ENCODE results near the gene KRT82.

Gene KRT82

DNA sequence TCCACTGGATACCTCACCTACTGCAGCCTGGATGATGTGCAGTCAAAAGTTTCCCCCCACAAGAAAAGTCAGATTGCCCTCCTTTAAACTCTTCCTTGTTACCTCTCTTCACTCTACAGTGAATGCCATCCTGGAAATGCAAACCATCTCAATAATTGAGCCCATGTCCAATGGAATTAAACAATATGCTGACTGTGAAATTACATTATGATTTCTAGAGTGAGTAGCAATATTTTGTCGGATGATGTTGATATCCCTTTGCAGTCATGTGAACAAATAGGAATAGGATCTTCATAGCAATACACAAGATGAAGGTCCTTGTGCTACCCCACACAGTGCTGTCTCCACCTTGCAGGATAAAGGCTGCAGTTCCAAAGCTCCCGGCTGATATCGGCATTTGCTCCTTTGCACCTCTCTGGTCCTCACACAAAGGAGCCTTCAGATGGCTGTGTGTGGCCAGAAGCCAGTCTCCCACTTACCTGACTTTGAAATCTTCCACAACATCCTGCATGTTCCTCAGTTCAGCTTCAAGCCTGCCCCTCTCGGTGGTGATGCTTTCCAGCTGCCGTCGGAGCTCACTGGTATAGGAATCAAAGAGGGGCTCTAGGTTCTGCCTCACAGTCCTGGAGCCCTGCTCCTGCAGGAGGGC is 26.5 kb upstream of the KRT82 start:
- no peaks in the 10 kb centered on the region for H3K4me1 ChIP-seq (ENCODE audit: insufficient read depth, low read length)
- H3K4me3 ChIP-seq (ENCODE audit: low read length) = no peak overlapping the region
- no peaks in the 10 kb centered on the region for H3K9me3 ChIP-seq (ENCODE audit: low read length)
- H2AFZ ChIP-seq (ENCODE audit: low read depth, low read length) = no peak overlapping the region
- no peaks in the 10 kb centered on the region for H3K27me3 ChIP-seq (ENCODE audit: insufficient read depth, low read length)
- no peaks in the 10 kb centered on the region for H3K36me3 ChIP-seq (ENCODE audit: insufficient read depth, low read length)

DNA sequence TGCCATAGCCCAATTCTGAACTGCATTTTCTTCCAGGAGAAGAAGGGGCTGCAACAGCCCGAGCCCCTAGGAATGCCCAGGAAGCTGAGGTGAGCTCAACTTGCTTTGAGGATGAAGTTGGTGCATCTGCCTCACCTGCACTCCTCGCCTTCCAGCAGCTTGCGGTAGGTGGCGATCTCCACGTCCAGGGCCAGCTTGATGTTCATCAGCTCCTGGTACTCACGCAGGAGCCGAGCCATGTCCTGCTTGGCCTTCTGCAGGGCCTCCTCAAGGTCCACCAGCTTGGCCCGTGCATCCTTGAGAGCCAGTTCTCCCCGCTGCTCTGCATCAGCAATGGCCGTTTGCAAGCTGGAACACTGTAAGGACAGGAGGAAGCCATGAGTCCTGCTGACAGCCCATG is 22.0 kb upstream of the KRT82 start:
- Histone ChIP-seq H2AFZ (ENCODE audit: low read depth, low read length) (no peak overlapping the region), H3K36me3 (ENCODE audit: insufficient read depth, low read length) (no peaks in the 10 kb centered on the region), H3K4me1 (ENCODE audit: insufficient read depth, low read length) (no peaks in the 10 kb centered on the region), H3K4me3 (ENCODE audit: low read length) (no peak overlapping the region), H3K9me3 (ENCODE audit: low read length) (no peaks in the 10 kb centered on the region), H3K27me3 (ENCODE audit: insufficient read depth, low read length) (peaks cover 2% of the 10 kb centered on the region)

DNA sequence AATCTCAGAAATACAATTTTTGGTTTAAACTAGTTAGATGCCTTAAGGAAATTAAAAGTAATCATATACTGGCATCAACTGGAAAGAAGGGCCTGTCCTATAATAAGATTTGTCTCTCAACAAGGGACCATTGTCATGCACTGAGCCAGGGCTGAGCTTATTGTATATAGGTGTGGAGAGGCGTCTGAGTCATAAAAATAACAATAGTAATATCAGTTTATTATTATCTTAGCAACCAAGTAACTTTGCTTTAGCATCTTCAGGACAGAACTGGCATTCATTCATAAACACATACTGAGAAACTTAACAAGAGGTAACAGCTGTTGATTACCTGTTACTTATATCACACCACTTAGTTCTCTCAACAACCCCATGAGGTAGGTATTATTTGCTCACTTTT is 20.9 kb upstream of the KRT82 start:
- H3K4me3 ChIP-seq (ENCODE audit: low read length) = no peak overlapping the region
- no peaks in the 10 kb centered on the region for H3K9me3 ChIP-seq (ENCODE audit: low read length)
- no peaks in the 10 kb centered on the region for H3K4me1 ChIP-seq (ENCODE audit: insufficient read depth, low read length)
- peaks cover 9% of the 10 kb centered on the region for H3K27me3 ChIP-seq (ENCODE audit: insufficient read depth, low read length)
- H3K36me3 ChIP-seq (ENCODE audit: insufficient read depth, low read length) = no peaks in the 10 kb centered on the region
- no peak overlapping the region for H2AFZ ChIP-seq (ENCODE audit: low read depth, low read length)

DNA sequence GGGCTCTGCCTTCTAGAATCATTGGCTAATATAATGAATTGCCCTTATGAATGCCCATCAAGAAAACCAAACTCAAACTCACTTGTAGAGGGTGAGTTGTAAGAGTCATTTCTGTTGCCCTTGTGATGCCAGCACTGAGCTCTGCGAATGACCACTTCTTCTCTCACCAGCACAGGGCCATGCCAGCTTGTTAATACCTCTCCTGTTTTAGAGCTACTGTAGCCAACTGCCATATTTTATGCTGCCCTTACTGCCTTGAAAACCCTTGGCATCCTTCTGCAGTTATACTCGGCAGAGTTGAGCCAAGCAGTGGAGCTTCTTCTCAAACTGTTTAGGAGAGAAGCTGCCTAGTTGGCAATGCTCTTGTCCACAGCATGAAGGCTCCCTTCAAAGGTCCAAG is 19.9 kb upstream of the KRT82 start:
- H3K36me3 ChIP-seq (ENCODE audit: insufficient read depth, low read length) = no peaks in the 10 kb centered on the region
- H2AFZ ChIP-seq (ENCODE audit: low read depth, low read length) = no peak overlapping the region
- H3K27me3 ChIP-seq (ENCODE audit: insufficient read depth, low read length) = peaks cover 9% of the 10 kb centered on the region
- no peaks in the 10 kb centered on the region for H3K4me1 ChIP-seq (ENCODE audit: insufficient read depth, low read length)
- no peak overlapping the region for H3K4me3 ChIP-seq (ENCODE audit: low read length)
- H3K9me3 ChIP-seq (ENCODE audit: low read length) = no peaks in the 10 kb centered on the region

DNA sequence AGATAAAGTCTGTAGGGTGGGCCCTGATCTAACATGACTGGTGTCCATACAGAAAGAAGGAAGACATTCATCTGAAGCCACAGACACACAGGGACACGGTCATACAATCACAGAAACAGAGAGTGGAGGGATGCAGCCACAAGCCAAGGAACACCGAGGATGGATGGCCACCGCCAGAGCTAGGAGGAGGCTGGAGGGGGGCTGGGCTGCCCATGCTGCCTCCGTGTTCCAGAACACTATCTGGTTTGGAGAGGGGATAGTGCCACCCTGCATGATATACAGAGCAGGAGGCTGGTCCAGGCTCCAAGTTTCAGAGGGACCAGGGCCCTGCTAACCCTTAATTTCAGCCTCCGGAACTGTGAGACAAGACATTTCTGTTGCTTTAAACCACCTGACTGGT is 19.3 kb upstream of the KRT82 start:
- no peak overlapping the region for H2AFZ ChIP-seq (ENCODE audit: low read depth, low read length)
- H3K9me3 ChIP-seq (ENCODE audit: low read length) = no peaks in the 10 kb centered on the region
- no peak overlapping the region for H3K4me3 ChIP-seq (ENCODE audit: low read length)
- no peaks in the 10 kb centered on the region for H3K4me1 ChIP-seq (ENCODE audit: insufficient read depth, low read length)
- H3K36me3 ChIP-seq (ENCODE audit: insufficient read depth, low read length) = no peaks in the 10 kb centered on the region
- peaks cover 9% of the 10 kb centered on the region for H3K27me3 ChIP-seq (ENCODE audit: insufficient read depth, low read length)

DNA sequence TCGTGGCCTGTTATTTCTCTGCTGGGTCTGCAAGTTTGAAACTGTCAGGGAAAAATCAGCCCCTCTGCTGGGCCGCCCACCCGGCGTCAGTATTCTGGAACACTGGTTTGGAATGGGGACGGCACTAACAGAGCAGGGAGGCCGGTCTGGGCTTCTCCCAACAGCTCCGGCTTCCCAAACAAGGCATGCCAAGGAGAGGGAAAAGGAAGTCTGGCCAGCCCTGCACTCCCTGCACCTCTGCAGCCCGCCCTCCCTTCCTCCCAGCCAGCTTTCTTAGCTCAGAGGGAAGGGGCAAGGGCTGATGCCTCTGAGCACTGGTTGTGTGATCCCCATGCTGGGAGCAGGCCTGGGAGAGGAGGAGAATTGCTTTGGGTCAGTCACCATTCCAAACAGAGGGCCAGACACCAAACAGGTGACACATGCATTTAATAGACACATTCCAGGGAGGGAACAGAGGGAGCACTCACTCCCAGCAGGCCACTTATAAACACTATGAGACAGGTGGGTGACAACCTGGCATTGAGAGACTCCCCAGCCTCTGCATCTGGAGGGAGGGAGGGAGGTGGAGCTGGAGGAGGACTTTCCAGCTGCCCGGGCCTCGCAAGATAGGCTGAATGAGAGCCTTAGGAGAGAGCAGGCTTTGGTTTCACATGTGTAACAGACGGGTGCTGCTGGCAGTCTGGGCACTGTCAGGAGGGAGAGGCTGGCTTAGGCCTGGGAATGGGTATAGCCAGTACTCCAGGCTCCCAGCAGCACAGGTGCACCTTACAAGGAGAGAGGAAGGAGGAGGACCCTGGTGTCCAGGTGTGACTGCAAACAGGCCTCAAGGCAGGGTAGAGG is 17.7 kb upstream of the KRT82 start:
- H3K4me3 ChIP-seq (ENCODE audit: low read length) = no peak overlapping the region
- no peaks in the 10 kb centered on the region for H3K9me3 ChIP-seq (ENCODE audit: low read length)
- no peaks in the 10 kb centered on the region for H3K4me1 ChIP-seq (ENCODE audit: insufficient read depth, low read length)
- peaks cover 9% of the 10 kb centered on the region for H3K27me3 ChIP-seq (ENCODE audit: insufficient read depth, low read length)
- no peak overlapping the region for H2AFZ ChIP-seq (ENCODE audit: low read depth, low read length)
- no peaks in the 10 kb centered on the region for H3K36me3 ChIP-seq (ENCODE audit: insufficient read depth, low read length)

DNA sequence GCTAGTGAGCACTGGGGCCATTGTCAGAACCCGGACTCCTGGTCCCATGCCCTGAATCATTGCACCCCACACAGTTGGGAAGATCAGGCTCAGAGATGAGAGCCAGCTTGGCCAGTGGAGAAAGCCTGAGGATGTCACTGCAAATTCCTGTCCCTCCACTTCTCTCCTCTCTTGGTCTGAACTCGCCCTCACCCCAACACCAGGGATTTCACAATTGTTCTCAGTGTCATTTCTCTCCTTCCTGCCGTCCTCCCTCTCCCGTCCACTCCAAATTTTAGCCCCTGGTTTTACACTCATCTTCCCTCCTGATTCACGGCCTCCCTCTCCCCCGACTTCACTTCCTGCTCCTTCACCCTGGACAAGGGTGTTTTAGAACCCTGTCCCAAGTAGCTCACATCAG is 16.9 kb upstream of the KRT82 start:
- Histone ChIP-seq H3K4me3 (ENCODE audit: low read length) (no peak overlapping the region), H2AFZ (ENCODE audit: low read depth, low read length) (no peak overlapping the region), H3K9me3 (ENCODE audit: low read length) (no peaks in the 10 kb centered on the region), H3K4me1 (ENCODE audit: insufficient read depth, low read length) (no peaks in the 10 kb centered on the region), H3K27me3 (ENCODE audit: insufficient read depth, low read length) (peaks cover 9% of the 10 kb centered on the region), H3K36me3 (ENCODE audit: insufficient read depth, low read length) (no peaks in the 10 kb centered on the region)

DNA sequence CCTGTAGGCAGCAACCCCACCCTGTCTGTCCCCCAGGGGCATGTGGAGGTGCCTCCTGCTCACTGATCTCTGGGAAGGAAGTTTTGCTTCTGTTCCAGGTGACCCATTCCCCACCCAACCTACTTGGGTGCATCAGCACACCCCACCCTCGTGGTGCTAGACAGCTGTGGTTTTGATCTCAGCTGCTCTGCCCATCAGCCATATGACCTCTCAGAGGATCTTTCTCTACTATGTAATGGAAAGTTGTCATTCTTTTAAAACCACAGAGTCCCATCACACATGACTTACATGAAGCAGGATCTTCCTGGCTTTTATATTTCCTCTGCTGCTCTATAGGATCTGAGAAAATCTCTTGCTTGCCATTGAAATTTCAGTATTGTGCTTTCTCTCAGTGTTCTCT is 13.5 kb upstream of the KRT82 start:
- no peak overlapping the region for H3K4me3 ChIP-seq (ENCODE audit: low read length)
- H3K36me3 ChIP-seq (ENCODE audit: insufficient read depth, low read length) = no peaks in the 10 kb centered on the region
- H3K4me1 ChIP-seq (ENCODE audit: insufficient read depth, low read length) = no peaks in the 10 kb centered on the region
- peaks cover 9% of the 10 kb centered on the region for H3K27me3 ChIP-seq (ENCODE audit: insufficient read depth, low read length)
- H2AFZ ChIP-seq (ENCODE audit: low read depth, low read length) = no peak overlapping the region
- no peaks in the 10 kb centered on the region for H3K9me3 ChIP-seq (ENCODE audit: low read length)

DNA sequence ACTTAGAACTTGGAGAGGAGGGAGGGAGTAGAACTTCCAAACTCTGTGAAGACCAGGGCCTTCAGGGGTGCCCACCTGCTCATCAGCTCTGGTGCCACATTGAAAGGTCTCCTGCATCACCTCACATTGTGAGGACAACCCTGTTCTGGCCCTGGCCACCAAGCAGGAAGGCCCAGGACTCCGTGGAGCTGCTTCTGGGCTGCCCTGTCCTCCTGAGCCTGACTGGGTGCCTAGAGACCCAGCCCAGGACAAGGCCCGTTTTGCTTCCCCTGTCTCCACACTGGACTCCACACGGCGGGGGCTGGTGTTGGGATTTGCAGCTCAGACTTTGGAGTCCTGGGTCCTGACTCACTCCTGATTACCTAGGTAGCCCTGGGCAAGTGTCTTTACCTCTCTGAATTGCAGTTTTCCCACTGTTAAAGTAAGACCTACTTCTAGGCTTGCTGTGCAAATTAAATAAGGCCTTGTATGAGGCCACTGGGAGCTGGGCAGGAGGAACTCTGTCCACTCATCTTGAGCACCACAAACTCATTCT is 12.5 kb upstream of the KRT82 start:
- H3K4me3 ChIP-seq (ENCODE audit: low read length) = no peak overlapping the region
- no peaks in the 10 kb centered on the region for H3K4me1 ChIP-seq (ENCODE audit: insufficient read depth, low read length)
- peaks cover 9% of the 10 kb centered on the region for H3K27me3 ChIP-seq (ENCODE audit: insufficient read depth, low read length)
- H2AFZ ChIP-seq (ENCODE audit: low read depth, low read length) = no peak overlapping the region
- no peaks in the 10 kb centered on the region for H3K9me3 ChIP-seq (ENCODE audit: low read length)
- no peaks in the 10 kb centered on the region for H3K36me3 ChIP-seq (ENCODE audit: insufficient read depth, low read length)

DNA sequence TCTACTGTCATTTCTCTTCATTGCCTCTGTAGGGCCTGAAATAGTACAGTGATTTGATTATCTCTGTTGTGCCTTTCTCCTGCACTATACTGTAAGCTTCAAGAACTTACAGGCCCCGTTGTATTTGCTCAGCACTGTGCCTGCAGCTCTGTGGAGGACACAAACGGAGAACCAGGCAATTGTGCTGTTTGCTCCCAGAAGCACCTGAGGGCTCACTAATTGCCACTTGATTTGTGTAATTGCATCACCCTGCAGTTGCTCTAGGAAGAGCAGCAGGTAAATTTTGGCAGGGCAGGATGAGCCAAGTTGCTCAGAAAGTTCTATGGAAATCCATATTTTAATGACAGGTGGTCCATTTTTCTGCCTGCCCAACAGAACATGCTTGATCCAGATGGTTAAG is 11.6 kb upstream of the KRT82 start:
- no peaks in the 10 kb centered on the region for H3K36me3 ChIP-seq (ENCODE audit: insufficient read depth, low read length)
- no peaks in the 10 kb centered on the region for H3K9me3 ChIP-seq (ENCODE audit: low read length)
- no peak overlapping the region for H2AFZ ChIP-seq (ENCODE audit: low read depth, low read length)
- H3K4me3 ChIP-seq (ENCODE audit: low read length) = no peak overlapping the region
- H3K27me3 ChIP-seq (ENCODE audit: insufficient read depth, low read length) = peaks cover 3% of the 10 kb centered on the region
- no peaks in the 10 kb centered on the region for H3K4me1 ChIP-seq (ENCODE audit: insufficient read depth, low read length)

DNA sequence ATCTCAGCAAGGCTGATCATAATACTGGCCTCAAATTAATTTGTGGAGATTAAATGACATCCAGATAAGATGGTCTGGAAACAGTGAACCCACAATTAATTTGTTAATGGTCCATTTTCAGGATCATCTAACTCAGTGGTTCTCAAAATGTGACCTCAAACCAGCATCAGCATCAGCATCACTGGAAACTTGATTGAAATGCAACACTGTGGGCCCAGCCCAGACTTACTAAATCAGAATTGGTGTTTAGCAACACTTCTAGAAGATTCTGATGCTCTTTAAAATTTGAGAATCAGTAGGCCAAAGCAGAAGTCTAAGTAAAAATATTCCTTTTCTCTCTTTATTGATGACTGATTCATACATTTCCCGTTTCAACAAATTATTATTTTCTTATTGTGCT is 10.7 kb upstream of the KRT82 start:
- Histone ChIP-seq H3K4me1 (ENCODE audit: insufficient read depth, low read length) (no peaks in the 10 kb centered on the region), H3K36me3 (ENCODE audit: insufficient read depth, low read length) (no peaks in the 10 kb centered on the region), H3K9me3 (ENCODE audit: low read length) (no peaks in the 10 kb centered on the region), H3K27me3 (ENCODE audit: insufficient read depth, low read length) (no peaks in the 10 kb centered on the region), H2AFZ (ENCODE audit: low read depth, low read length) (no peak overlapping the region), H3K4me3 (ENCODE audit: low read length) (no peak overlapping the region)

DNA sequence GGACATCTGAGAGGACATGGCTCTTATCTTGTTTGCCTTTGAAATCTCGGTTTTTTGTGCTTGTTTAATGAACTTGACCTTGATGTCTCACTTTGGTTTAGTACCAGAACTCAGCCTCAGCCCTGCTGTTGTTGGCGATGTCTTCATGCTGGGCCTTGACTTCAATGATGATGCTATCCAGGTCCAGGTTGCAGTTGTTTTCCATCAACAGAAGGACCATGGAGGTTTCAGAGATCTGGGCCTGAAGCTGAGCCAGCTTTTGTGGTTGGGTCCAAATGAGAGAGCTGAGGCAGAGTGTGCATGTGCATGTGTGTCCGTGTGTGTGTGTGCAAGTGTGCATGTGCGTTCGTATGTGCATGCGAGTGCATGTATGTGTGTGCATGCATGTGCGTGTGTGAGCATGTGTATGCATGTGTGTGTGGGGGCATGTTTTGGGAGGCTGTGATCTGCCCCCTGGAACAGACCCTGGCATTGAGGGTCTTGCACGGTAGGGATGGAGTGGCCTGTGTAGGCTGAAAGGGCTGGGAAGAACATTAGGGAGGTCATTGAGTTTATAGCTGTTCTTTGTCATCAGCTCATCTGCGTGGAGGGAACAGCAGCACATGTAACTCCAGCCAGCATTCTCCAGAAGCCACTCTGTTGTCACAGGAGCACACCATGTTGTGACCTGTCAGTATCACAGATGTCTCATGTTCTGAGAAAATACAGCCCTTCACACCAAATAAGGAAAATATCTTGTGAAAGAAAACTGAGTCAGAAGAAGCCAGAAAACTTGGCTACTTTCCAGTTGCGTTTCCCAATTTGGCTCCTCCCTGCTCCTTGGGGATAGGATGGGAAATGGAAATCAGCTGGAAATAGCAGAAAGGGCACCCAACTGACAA is 10.0 kb upstream of the KRT82 start:
- Histone ChIP-seq H3K36me3 (ENCODE audit: insufficient read depth, low read length) (no peaks in the 10 kb centered on the region), H3K4me1 (ENCODE audit: insufficient read depth, low read length) (no peaks in the 10 kb centered on the region), H2AFZ (ENCODE audit: low read depth, low read length) (no peak overlapping the region), H3K4me3 (ENCODE audit: low read length) (no peak overlapping the region), H3K9me3 (ENCODE audit: low read length) (no peaks in the 10 kb centered on the region), H3K27me3 (ENCODE audit: insufficient read depth, low read length) (no peaks in the 10 kb centered on the region)

DNA sequence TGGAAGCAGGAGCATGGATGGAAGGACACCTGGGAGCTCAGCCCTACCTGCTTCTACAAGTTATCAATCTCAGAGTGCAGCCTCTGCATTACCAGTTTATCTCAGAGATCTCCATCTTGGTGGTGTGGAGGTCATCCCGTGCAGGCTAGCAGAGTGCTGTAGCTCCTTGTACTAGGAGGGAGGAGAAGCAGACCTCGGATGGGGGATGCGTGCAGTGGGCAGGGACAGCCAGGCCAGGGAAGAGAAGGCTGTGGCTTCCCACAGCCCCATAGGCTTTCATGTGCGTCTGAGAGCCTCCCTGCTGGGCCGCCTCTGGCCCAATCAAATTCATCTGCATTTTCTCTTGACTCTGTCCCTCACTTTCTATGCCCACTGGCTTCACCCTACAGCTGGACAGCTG is 8.8 kb upstream of the KRT82 start:
- Histone ChIP-seq H3K27me3 (ENCODE audit: insufficient read depth, low read length) (no peaks in the 10 kb centered on the region), H3K4me3 (ENCODE audit: low read length) (no peak overlapping the region), H3K9me3 (ENCODE audit: low read length) (no peaks in the 10 kb centered on the region), H3K4me1 (ENCODE audit: insufficient read depth, low read length) (no peaks in the 10 kb centered on the region), H2AFZ (ENCODE audit: low read depth, low read length) (no peak overlapping the region), H3K36me3 (ENCODE audit: insufficient read depth, low read length) (no peaks in the 10 kb centered on the region)
